ENCODE data around the gene FOXN3.
"Not testable (repeated sequence)": the region's sequence is repeated elsewhere in the genome, so short reads cannot be mapped to it uniquely, and the experiment has no call there.

Gene FOXN3

DNA sequence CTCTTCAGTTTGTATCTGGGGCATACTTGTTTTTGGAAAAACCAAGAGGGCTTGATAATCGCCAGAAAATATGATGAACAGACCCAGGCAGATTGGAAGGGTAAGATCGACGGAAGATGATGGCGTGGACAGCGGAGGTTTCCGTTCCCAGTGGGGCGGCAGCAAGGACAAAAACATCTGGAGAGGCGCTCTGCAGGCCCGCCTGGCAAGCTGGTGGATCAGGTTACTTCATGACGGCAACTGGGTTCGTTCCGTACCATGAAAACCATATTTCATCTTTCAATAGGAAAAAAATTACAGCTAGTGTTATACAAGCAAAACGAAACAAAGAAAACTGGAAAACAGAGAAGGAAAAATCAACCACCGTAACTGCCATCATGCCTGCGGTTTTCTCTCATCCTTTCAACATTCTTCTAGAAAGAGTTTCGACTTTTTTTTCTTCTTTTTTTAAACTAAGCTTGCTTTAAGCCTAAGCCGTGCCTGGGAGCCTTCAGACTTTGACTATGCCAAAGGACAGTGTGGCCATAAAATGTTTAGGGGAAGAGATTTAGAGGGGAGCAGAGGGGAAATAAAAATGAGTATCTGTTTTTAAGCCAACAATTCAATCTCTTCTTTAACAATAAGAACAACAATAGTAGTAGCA, 210.5 kb downstream of the FOXN3 start:
- DNase-seq (ENCODE audit: low read depth in 1 of 2, low spot score in 1 of 2): no peak

DNA sequence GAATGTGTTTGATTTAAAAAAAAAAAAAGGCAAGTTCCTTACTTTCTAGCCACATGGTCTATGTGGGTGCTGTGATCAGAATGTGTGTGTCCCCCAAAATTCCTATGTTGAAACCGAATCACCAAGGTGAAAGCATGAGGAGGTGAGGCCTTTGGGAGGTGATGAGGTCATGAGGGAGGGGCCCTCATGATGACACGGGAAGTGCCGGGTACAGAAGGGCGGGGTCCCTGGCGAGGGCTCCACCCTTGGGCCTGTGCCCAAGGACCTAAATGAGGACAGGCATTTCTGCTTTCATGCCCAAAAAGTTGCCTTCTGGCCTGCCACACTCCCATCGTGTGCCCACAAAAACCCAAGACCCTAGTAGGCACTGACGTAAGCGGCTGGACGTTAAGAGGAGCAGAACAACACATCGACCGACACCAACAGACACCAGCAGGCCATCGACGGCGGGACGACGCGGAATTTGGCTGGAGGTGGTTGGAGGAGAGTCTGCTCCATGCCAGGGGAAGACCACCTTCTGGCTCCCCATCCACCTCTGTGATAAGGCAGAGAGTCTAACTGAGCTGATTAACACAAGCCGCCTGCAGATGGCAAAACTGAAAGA, 211.8 kb downstream of the FOXN3 start:
- no peak for DNase-seq (ENCODE audit: low read depth in 1 of 2, low spot score in 1 of 2)

DNA sequence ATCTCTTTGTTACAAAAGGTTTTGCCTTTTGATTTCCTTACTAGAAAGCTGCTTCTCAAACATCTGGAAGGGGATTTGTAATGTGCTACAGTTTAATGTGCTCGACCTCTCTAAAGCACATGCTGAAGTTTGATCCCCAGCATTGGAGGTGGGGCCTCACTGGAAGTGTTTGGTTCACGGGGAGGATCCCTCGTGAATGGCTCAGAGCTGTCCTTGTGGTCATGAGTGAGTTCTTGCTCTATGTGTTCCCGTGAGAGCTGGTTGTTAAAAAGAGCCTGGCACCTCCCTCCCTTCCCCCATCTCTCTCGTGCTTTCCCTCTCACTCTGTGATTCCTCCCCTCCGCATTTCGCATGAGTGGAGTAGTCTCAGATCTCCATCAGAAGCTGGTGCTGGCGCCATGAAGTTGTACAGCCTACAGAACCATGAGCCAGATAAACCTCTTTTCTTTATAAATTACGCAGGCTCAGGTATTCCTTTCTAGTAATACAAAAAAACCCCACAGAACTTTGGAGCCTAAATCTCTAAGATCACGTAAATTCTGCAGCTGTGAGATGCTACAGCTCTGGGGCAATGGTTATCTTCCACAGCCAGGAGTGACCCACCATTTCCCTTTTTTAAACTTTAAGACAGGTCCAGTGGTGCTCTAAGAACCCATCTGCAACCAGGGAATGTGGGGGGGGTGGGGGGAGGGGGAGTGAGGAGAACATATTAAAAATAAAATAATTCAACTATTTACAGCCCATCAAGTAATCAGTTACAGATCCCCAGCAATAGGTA, 214.4 kb downstream of the FOXN3 start:
- no peak for DNase-seq (ENCODE audit: low read depth in 1 of 2, low spot score in 1 of 2)

DNA sequence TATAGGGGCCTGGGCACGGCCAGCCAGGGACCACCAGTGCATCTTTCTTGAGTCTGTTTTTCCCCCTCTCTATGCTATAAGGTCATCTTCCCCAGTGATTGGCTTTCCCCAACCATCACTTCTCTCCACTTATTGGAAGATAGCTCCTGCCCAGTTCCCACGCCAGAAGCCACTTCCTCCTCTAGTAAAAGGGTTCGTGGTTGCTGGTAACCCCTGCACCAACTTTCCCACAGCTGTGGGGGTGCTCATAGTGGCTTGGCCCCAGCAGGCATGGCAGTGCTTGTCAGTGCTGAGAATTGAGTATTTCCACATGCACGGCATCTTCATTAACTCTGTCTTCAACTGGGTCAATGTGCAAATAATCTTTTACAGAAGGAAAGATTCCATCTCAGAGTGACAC, 215.4 kb downstream of the FOXN3 start:
- DNase-seq (ENCODE audit: low read depth in 1 of 2, low spot score in 1 of 2): no peak

DNA sequence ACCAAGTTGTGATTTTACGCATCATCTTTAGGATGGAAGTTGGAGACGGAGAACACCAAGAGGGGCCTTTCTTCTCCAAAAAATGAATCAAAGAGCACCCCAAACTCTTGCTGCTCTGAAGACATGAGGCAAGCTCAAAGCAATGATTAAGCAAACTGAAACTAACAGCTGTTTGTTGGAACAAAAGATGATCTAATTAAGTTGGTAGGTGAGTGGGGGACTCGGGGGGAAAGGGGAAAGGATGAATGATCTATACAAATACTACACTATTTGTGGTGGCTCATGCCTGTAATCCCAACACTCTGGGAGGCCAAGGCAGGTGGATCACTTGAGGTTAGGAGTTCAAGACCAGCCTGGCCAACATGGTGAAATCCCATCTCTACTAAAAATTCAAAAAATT, 217.7 kb downstream of the FOXN3 start:
- not testable (repeated sequence) for DNase-seq (ENCODE audit: low read depth in 1 of 2, low spot score in 1 of 2)

DNA sequence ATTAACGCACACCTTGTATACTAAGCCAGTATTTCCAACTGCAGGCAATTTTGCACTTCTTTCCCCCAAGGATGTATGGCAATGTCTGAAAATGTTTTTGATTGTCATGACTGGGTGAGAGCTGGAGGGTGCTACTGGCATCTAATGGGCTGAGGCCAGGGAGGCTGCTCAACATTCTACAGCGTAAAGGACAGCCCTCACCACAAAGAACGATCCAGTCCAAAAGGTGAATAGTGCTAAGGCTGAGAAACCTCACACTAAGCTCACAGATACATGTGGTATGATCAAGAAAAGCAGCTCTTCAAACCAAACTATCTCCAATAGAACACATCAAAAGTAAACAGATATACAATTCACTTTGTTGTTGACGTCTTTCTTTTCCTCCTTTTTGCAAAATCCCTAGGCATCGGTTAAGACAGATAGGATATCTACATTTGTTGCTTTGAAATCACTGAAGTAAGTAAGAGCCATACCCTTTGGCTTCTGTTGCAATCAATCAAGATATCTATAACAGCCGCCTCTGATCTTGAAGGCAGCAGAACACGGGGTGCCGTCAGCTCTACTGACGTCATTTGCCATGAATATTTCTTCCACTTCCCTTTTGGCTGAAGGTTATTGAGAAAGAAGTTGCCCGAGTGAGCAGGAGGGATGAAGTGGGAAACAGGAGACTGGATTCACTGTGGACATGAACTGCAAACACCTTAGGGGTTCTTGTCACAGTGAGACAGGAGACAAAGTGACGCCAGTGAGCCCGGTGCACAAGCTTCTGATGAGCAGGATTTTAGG, 218.3 kb downstream of the FOXN3 start:
- no peak for DNase-seq (ENCODE audit: low read depth in 1 of 2, low spot score in 1 of 2)

DNA sequence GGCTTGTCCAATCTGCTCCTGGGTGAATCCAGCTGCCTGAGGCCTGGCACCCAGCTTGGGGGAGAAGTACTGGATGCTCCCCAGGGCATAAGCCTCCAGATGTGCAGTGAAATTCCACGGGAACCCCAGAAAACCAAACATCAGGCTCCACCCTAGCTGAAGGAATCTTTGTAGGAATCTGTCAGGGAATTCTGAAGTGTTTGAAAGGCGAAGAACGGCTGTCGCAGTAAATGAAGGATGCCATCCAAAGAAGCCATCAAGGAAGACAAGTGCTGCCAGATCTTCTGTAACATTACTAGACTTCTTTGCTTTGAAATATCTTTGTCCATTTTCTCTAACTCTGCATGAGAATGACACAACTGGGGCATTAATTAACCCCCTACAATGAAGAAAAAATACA, 219.4 kb downstream of the FOXN3 start:
- DNase-seq (ENCODE audit: low read depth in 1 of 2, low spot score in 1 of 2): no peak

DNA sequence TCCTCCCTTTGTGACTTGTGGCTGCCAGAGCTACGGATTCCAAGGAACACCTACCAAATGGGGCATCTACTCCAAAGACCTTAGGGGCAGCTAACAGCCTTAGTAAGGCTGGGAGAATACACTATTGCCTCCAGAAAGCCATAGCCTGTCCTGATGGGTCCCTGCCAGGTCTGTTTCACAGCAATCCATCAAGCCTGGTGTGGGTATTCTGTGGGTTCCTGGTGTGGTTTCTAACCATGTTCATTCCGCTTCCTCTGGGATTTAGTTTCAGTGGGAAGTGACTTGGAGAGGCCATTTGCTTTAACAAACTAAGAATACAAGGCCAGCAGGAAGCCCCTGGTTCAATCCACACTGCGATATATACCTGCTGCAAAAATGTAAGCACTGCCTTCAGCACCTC, 220.5 kb downstream of the FOXN3 start:
- DNase-seq (ENCODE audit: low read depth in 1 of 2, low spot score in 1 of 2): no peak

DNA sequence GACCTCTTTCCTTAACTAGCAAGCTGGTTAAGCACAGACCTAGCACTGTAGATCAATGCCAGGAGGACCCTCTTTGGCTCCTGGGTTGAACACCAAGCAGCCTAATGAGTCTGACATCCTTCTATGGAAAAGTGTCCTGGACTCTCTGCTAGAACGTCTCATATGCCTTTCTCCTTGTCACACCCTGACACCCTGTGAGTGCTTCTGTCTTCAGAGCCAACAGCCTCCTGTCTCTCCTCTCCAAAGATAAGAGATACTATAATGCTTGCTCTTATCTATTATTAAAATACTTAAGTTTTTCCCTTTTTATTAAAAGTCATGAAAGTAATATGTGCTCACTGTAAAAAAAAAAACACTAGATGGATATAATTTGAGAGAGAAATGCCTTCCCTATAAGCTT, 222.7 kb downstream of the FOXN3 start:
- no peak for DNase-seq (ENCODE audit: low read depth in 1 of 2, low spot score in 1 of 2)

DNA sequence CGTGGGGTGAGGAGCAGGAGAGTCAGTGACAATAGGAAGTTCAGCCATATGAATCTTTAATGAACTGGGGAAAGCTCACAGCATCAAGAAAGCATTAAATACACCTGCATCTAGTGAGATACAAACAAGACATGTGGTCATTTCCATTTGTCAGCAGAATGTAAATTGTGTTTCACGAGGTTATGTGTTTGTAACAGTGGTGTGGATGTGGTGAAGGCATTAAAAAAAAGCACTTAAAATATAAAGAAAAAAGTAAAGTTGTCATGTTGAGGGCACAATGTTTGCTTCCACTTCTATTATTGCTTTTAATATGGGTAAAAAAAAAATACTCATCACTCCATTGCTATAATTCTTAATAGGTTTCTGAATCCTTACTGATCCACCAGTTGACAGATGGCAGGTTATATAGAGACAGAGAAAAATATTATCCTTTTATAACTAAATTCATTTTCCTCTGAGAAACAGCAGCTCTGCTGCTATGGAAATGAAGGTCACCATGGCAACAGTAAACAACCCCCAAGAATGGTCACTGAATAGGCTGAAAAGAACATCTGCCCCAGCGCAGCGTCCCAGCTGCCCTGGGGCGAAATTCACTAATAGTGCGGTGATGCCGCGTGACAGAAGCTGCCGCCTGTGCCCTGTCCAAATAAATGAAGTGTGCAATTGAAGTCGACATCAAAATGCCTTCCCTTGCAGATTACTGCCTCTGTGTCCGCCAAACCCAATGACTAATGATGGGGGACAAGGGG, 226.1 kb downstream of the FOXN3 start:
- DNase-seq (ENCODE audit: low read depth in 1 of 2, low spot score in 1 of 2): no peak

DNA sequence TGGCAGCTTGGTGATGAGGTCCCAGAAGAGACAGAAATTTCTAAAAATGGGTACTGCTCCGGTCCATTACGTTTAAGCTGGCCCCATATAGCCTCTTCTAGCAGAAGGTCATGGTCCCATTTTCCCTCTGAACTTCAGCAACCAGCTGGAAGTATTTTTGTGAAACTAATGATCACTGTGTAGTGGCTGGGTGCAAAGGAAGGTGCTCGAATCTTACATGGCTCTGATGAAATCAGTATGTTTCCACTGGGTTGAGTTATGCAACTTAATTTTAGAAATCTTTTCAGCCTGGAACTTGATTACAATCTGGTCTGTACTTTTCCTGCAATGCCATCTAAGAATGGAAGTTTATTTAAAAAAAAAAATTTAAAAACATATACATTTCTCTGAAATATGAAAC, 228.5 kb downstream of the FOXN3 start:
- no peak for DNase-seq (ENCODE audit: low read depth in 1 of 2, low spot score in 1 of 2)

DNA sequence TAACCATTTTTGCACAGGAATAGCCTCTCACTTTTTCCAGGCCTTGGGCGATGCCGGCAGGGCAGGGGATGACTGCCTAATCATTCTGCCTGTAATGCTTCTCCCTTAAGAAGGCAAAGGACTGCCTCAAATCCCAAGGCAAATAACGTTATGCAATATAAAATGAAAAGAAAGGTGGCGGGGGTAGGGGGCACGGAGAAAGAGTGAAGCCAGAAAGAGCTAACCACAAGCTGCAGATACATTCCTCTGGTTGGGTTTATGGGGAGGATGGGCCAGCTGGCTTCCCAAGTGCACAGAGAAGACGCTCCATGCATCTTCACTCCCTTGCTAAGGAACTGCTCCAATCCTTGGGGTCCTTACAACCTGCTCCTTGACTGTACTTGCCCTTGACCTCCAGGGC, 229.5 kb downstream of the FOXN3 start:
- DNase-seq (ENCODE audit: low read depth in 1 of 2, low spot score in 1 of 2): no peak

DNA sequence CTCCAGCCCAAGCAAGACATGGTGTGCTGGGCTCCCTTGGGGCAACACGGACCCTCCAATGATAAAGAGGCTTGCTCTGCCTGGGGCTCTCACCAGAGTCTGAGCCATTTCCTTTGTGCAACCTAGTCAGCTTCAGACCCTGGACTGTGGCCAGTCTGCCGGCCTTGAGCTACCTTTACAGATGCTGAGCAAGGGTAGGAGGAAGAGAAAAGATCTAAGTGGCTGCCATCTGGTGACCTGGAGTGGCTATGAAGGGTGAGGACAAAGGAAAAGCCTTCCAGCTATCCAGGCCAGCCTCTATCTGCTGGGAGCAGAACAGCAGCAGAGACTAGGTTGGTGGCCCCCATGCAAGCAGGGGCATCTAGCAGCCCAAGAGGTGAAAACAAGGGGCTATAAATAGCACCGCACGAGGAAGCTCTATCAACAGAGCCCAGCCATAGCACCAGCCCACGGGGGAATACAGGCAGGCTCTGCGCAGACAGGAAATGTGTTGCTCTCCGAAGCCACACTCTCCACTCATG, 230.1 kb downstream of the FOXN3 start:
- no peak for DNase-seq (ENCODE audit: low read depth in 1 of 2, low spot score in 1 of 2)

DNA sequence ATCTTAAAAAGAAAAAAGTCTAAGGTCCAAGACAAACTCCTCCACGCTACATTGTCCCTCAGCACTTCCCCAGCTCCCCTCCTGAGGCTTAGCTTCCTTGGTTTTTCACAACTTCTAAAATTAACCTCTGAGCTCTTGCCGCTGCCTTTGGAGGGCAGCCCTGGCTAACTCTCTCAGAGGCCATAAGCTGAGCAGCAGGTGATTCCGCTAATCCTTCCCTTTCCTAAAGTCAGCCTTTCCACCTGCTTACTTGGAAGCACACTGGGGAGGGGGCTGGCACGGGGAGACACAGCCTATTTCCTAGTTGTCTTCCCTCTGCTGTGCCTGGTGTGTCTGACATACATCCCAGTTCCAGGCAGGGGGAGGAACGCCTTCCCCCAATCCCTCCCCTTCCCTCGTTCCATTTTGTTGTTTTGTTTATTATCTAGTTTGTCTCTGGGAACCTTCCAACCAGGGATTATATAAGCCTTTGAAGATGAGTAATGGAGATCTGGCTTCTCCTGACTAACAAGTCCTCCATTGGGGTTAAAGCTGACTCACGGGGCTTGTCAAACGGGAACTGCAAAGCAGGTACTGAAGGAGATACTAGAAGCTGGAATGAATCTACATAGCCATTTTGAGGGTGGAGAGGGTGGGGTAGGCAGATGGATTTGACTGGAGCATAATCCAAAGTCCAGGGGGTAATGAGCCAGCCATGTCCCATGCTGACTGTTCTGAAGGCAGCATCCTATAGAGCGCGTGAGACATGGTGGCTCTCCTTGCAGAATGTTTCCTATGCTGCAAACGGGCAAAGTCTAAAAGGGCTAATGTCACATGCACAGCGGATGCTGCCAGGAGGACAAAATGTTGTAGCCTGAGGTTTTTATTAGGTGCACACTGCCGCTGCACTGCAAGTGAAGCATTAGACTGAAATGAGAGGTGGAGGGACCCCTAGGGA, 230.8 kb downstream of the FOXN3 start:
- DNase-seq (ENCODE audit: low read depth in 1 of 2, low spot score in 1 of 2): no peak

DNA sequence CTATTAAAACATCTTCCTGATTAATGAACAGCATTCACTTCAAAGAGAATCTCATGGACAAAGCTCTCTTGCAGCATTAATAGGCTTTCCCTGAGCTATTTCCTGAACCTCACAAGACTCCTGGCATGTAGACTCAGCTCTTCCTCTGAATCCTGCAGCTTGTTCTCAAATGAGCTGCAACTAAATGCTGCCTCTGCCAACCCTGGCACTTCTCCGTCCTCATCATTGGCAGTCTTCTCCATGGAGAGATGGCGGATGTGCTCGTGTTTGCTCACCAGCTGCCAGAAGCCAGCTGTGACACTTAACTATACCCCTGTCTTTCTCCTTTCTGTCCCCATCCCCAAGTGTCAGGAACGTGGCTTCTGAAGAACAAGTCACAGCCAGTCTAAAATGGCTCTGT, 232.1 kb downstream of the FOXN3 start:
- no peak for DNase-seq (ENCODE audit: low read depth in 1 of 2, low spot score in 1 of 2)

DNA sequence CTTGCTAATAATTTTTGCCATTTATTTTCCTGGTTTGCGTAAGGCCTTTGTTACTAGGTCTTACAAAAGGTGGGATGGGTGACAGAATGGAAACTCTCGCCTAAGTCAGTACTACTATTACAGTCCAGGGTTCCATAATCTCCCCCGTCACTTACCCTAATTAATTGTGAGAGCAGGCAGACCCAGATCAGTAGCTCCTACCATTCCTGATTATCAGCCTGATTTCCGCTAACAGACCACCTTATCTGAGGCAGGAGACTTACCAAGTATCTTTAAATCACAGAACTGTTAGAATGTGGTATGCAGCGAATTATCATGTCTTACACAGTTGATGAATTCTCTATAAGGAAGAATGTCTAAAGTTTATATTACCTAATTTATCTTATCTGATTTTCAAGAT, 234.7 kb downstream of the FOXN3 start:
- no peak for DNase-seq (ENCODE audit: low read depth in 1 of 2, low spot score in 1 of 2)

DNA sequence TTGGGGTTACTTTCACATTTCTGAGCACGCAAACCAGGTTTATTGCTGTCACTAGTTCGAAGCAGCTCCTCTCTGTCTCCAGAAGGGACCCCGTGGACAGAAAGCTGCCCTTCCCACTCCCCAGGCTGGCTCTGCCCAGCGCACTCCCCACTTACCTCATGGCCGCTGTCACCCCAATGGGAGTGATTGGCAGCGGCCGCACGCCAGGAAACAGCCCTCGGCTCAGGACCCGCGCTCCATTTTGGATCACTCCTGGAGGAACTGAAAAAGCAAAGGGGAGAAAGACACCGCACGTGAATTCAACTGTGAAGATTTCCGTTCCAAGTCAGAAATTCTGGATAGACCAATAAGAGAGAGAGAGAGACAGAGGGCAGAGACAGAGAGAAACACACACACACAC, 236.5 kb downstream of the FOXN3 start:
- no peak for DNase-seq (ENCODE audit: low read depth in 1 of 2, low spot score in 1 of 2)

DNA sequence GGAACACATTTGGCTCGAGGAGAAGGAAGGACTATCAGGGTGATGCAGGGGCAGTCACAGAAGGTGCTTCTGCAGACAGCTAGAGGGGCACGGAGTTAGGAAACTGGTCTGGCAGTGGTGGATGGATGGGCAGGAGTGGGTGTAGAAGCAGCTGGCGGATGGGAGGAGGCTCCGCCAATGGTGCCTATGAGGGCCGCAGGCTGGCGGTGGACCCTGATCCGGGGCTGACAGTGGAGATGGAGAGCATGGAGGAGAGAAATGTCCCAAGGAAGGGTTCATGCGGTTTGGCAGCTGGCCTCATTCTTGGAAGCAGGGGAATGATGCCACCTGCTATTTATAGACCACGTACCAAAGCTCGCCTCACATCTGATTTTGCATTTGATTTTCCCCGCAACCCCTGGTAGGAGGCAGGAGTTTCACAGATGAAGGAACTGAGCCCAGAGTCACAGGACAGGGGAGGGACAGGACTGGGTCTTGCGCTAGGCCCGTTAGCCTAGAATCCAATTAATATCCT, 237.1 kb downstream of the FOXN3 start:
- no peak for DNase-seq (ENCODE audit: low read depth in 1 of 2, low spot score in 1 of 2)

DNA sequence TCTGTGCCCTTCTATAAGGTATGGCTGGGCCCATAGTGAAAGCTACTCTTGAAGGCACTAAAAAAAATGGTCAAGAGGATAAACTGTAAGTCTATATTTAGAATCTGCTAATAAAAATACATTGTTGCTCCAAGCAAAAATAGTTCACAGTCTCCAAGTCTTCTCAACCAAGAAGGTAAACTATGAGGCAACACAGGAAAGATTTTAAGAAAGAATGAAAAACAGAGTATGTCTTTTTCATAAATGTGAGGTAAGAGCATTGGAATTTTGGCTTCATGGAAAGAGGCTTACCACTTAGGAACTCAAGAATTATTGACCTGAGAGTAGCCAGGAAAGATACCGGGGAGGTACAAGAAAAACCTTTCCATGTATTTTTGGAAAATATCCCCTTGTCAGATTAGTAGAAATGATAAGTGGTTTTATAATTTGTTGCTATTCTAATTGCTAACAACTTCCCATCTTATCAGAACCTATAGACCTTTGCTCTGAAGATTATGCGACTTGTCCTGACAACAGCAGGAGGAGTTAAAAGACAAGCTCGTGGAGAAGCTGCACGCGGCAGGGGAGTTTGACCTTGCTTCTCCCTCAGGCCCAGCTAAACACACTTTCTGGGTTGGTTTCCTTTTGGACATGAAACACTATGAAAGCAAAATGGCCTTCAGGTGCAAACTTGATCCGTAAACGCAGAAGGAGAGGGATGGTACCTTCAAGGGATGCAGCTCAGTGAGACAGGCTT, 238.1 kb downstream of the FOXN3 start:
- DNase-seq (ENCODE audit: low read depth in 1 of 2, low spot score in 1 of 2): no peak

Data from activated CD4-positive, alpha-beta T cell treated with anti-CD3 and anti-CD28 coated beads, Interleukin-2, amount 50 U/mL, for 24 hours (primary cell).